Glutamatergic neuron (in vitro differentiated cells): ENCODE measurements around the gene GFOD1. TPM values are rescaled to one million over a fixed set of nuclear protein-coding genes. Genes with fewer than 3 reads are reported as not detected.

ENCODE experiments used
- DNase-seq: peaks from one replicate; pipeline ENCODE4 v3.0.0; 2022
- H3K27ac Mint-ChIP-seq: one replicate; pipeline ENCODE4 v1.8.0; 2020; ENCODE audit warnings: mild to moderate bottlenecking, mixed read lengths, inconsistent platforms; ENCODE audit not compliant: unreplicated experiment
- H3K27me3 Mint-ChIP-seq: one replicate; pipeline ENCODE4 v1.8.0; 2020; ENCODE audit warnings: mild to moderate bottlenecking, moderate library complexity, mixed read lengths, inconsistent platforms; ENCODE audit not compliant: unreplicated experiment
- H3K36me3 Mint-ChIP-seq: one replicate; pipeline ENCODE4 v1.8.0; 2020; ENCODE audit warnings: mild to moderate bottlenecking, mixed read lengths, inconsistent platforms; ENCODE audit not compliant: unreplicated experiment
- H3K4me1 Mint-ChIP-seq: one replicate; pipeline ENCODE4 v1.8.0; 2020; ENCODE audit warnings: mild to moderate bottlenecking, low read depth, mixed read lengths, inconsistent platforms; ENCODE audit not compliant: unreplicated experiment
- H3K4me3 Mint-ChIP-seq: one replicate; pipeline ENCODE4 v1.8.0; 2020; ENCODE audit warnings: mild to moderate bottlenecking, mixed read lengths, inconsistent platforms; ENCODE audit not compliant: unreplicated experiment
- H3K9me3 Mint-ChIP-seq: one replicate; pipeline ENCODE4 v1.8.0; 2020; ENCODE audit warnings: mild to moderate bottlenecking, moderate library complexity, mixed read lengths, inconsistent platforms; ENCODE audit not compliant: unreplicated experiment
- CTCF ChIP-seq: fragments of 200-600 bp; sonication (generic); IDR thresholded peaks from one replicate; pipeline ENCODE4 v1.5.0; 2021; ENCODE audit not compliant: partially characterized antibody, unreplicated experiment
- total RNA-seq: library from RNA; stranded (reverse); fragmentation: NEBNext Ultra II Directional; extraction: Animal tissue kit (Norgen Biotek cat#: 25700); gene quantifications from one replicate; pipeline ENCODE4 v1.2.1, GENCODE V29; 2021; ENCODE audit not compliant: unreplicated experiment

The GFOD1 gene
- total RNA-seq, 1 donor from 2014 or later = 4.1 TPM

- H3K27me3 Mint-ChIP-seq = peaks cover 3% of the 10 kb centered on the region
Observed at GRCh38 chr6:13452346-13453117, 34.9 kb downstream of the GFOD1 start.

GRCh38 chr6:13451181-13451895 is 36.1 kb downstream of the GFOD1 start:
- DNase-seq = no peak
- Mint-ChIP-seq H3K9me3 (no peaks in the 10 kb centered on the region), H3K27me3 (peaks cover 5% of the 10 kb centered on the region), H3K36me3 (no peaks in the 10 kb centered on the region), H3K27ac (no peak overlapping the region), H3K4me1 (peaks cover 3% of the 10 kb centered on the region), H3K4me3 (no peak overlapping the region)
- TF ChIP-seq CTCF = no peak

More at GRCh38 chr6:13452346-13453117, 34.9 kb downstream of the GFOD1 start:
- Mint-ChIP-seq H3K27ac (no peak overlapping the region), H3K9me3 (no peaks in the 10 kb centered on the region), H3K4me1 (peaks cover 3% of the 10 kb centered on the region), H3K36me3 (no peaks in the 10 kb centered on the region), H3K4me3 (no peak overlapping the region)
- TF ChIP-seq CTCF = no peak
- DNase-seq = no peak

- peaks cover 10% of the 10 kb centered on the region for H3K4me1 Mint-ChIP-seq
- H3K27ac Mint-ChIP-seq = no peak overlapping the region
- H3K4me3 Mint-ChIP-seq = no peak overlapping the region
- peaks cover 5% of the 10 kb centered on the region for H3K27me3 Mint-ChIP-seq
- H3K36me3 Mint-ChIP-seq = no peaks in the 10 kb centered on the region
- no peaks in the 10 kb centered on the region for H3K9me3 Mint-ChIP-seq
- no peak for DNase-seq
- TF ChIP-seq CTCF = no peak
Observed at GRCh38 chr6:13450628-13451027, 36.8 kb downstream of the GFOD1 start.

- no peak for DNase-seq
- Mint-ChIP-seq H3K4me1 (peaks cover 15% of the 10 kb centered on the region), H3K4me3 (no peak overlapping the region), H3K9me3 (no peaks in the 10 kb centered on the region), H3K27ac (no peak overlapping the region), H3K27me3 (peaks cover 5% of the 10 kb centered on the region), H3K36me3 (no peaks in the 10 kb centered on the region)
- no peak for TF ChIP-seq CTCF
Observed at GRCh38 chr6:13447949-13448724, 39.3 kb downstream of the GFOD1 start.
